CD14-positive monocyte (primary cell): ENCODE results near the gene NUDT6. TPM values are rescaled to one million over a fixed set of nuclear protein-coding genes. Genes with fewer than 3 reads are reported as not detected.

Experiments used
- DNase-seq, 3 donors: peaks; one replicate each; pipeline ENCODE4 v3.0.0-alpha.2; 2011 to 2022
- H2AFZ ChIP-seq: 2 replicates; pipeline ENCODE4 v1.6.0; 2012; ENCODE audit warnings: mild to moderate bottlenecking, low read depth, low read length, inconsistent platforms; ENCODE audit not compliant: insufficient read depth, poor library complexity, severe bottlenecking
- H3K27ac ChIP-seq, 2 donors: 1 replicate in 1 of 2; 2 replicates in 1 of 2; pipeline ENCODE4 v1.5.1; 2012 to 2013; ENCODE audit warnings: low read length in 2 of 2, control low read depth in 1 of 2, inconsistent platforms in 1 of 2, low read depth in 1 of 2, mild to moderate bottlenecking in 1 of 2
- H3K27me3 ChIP-seq, 2 donors: one replicate each; pipeline versions ENCODE4 v1.6.0 to v1.6.1; 2011 to 2013; ENCODE audit warnings: low read length in 2 of 2; ENCODE audit not compliant: control insufficient read depth in 2 of 2, insufficient read depth in 2 of 2
- H3K36me3 ChIP-seq, 2 donors: replicated peaks in 1 of 2; 1 replicate in 1 of 2; 2 replicates in 1 of 2; pipeline versions ENCODE4 v1.5.1 to v1.6.1; 2012 to 2013; ENCODE audit warnings: low read length in 2 of 2, control low read depth in 1 of 2, inconsistent platforms in 1 of 2, mild to moderate bottlenecking in 1 of 2; ENCODE audit not compliant: insufficient read depth in 2 of 2, control insufficient read depth in 1 of 2
- H3K4me1 ChIP-seq, 2 donors: 1 replicate in 1 of 2; 2 replicates in 1 of 2; pipeline versions ENCODE4 v1.5.1 to v1.6.1; 2012 to 2013; ENCODE audit warnings: low read length in 2 of 2, control low read depth in 1 of 2, inconsistent platforms in 1 of 2, mild to moderate bottlenecking in 1 of 2, moderate library complexity in 1 of 2; ENCODE audit not compliant: insufficient read depth in 2 of 2, control insufficient read depth in 1 of 2
- H3K4me2 ChIP-seq: replicated peaks from 2 replicates; pipeline ENCODE3; 2012; ENCODE audit warnings: low read length, moderate library complexity, mild to moderate bottlenecking; ENCODE audit not compliant: poor library complexity, severe bottlenecking; ENCODE audit errors: extremely low read depth
- H3K4me3 ChIP-seq, 3 experiments: fragments of 200-600 bp in 1 of 3; sonication (generic) in 1 of 3; replicated peaks in 1 of 3; 1 replicate in 2 of 3; 2 replicates in 1 of 3; pipeline ENCODE4 v1.5.1; 2011 to 2013; ENCODE audit warnings: low read length in 3 of 3, mild to moderate bottlenecking in 3 of 3, control low read depth in 2 of 3, low read depth in 2 of 3, inconsistent platforms in 1 of 3, moderate library complexity in 1 of 3
- H3K79me2 ChIP-seq: 2 replicates; pipeline ENCODE4 v1.6.0; 2012; ENCODE audit warnings: mild to moderate bottlenecking, control low read depth, inconsistent platforms, low read length, moderate library complexity; ENCODE audit not compliant: insufficient read depth
- H3K9ac ChIP-seq: 2 replicates; pipeline ENCODE4 v1.6.0; 2017; ENCODE audit warnings: low read length, mild to moderate bottlenecking; ENCODE audit not compliant: insufficient read depth, poor library complexity, severe bottlenecking
- H3K9me3 ChIP-seq, 2 donors: replicated peaks in 1 of 2; 1 replicate in 1 of 2; 2 replicates in 1 of 2; pipeline versions ENCODE4 v1.5.1 to v1.6.1; 2012 to 2013; ENCODE audit warnings: low read length in 2 of 2, control low read depth in 1 of 2; ENCODE audit not compliant: control insufficient read depth in 1 of 2, insufficient read depth in 1 of 2
- H4K20me1 ChIP-seq: 2 replicates; pipeline ENCODE4 v1.6.0; 2012; ENCODE audit warnings: mild to moderate bottlenecking, low read length, control low read depth, moderate library complexity; ENCODE audit not compliant: insufficient read depth
- H3K27ac Mint-ChIP-seq, 7 donors: one replicate each; pipeline ENCODE4 v1.8.0; 2020; ENCODE audit warnings: mild to moderate bottlenecking in 7 of 7, mixed read lengths in 7 of 7, moderate library complexity in 6 of 7, inconsistent platforms in 2 of 7
- H3K27me3 Mint-ChIP-seq, 3 donors: one replicate each; pipeline ENCODE4 v1.8.0; 2021 to 2022; ENCODE audit warnings: low read depth in 3 of 3, mild to moderate bottlenecking in 3 of 3, mixed read lengths in 3 of 3, moderate library complexity in 3 of 3, inconsistent platforms in 1 of 3
- H3K36me3 Mint-ChIP-seq, 2 donors: one replicate each; pipeline ENCODE4 v1.8.0; 2020; ENCODE audit warnings: mixed read lengths in 2 of 2, inconsistent platforms in 1 of 2, mild to moderate bottlenecking in 1 of 2
- H3K4me1 Mint-ChIP-seq: one replicate; pipeline ENCODE4 v1.8.0; 2020; ENCODE audit warnings: mild to moderate bottlenecking, mixed read lengths
- H3K4me3 Mint-ChIP-seq, 2 donors: one replicate each; pipeline ENCODE4 v1.8.0; 2020; ENCODE audit warnings: mild to moderate bottlenecking in 2 of 2, mixed read lengths in 2 of 2, moderate library complexity in 1 of 2
- H3K9me3 Mint-ChIP-seq, 7 donors: one replicate each; pipeline ENCODE4 v1.8.0; 2020 to 2022; ENCODE audit warnings: mixed read lengths in 7 of 7, mild to moderate bottlenecking in 6 of 7, moderate library complexity in 6 of 7, inconsistent platforms in 2 of 7
- intact Hi-C, 2 donors: fragments of 100-400 bp; cut with micrococcal nuclease; formaldehyde crosslinking; loops; one replicate each; pipeline versions ENCODE4 v1.15.0 to v1.15.1; 2023
- polyA plus RNA-seq, 3 donors: library from polyadenylated mRNA; depleted of rRNA in 1 of 3; unstranded in 2 of 3; stranded (reverse) in 1 of 3; fragments of 300-500 nt in 2 of 3; fragments of >200 nt in 1 of 3; fragmentation: Illumina TruSeq in 2 of 3; gene quantifications; 1 replicate in 2 of 3; 2 replicates in 1 of 3; pipeline ENCODE4 v1.2.3, GENCODE V29; 2012 to 2021
- TF ChIP-seq, protein P1 (sequence below): fragments of 200-600 bp; IDR thresholded peaks from one replicate; pipeline ENCODE4 v1.8.0; 2022; ENCODE audit warnings: antibody characterized with exemption, mild to moderate bottlenecking

Gene NUDT6
- polyA plus RNA-seq, 3 donors = 1.6 to 1.9 (median 1.6) TPM

DNA sequence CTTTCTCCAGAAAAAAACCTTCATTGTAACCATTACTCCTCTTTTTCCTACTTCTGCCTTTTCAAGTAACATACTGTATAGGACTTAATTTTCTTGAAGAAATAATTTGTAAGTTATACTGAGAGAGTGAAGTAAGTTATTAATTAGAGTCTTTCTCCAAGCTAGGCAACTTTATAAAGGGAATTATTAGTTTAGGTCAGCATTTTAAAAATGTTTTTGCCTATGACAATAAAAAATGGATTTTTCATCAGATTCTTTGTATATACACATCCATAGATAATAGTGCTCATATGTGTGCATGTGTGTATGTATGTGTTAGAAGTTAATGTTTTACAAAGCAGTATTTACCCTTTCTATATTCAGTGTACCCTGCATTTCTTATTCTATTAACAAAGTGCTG is 10.4 kb upstream of the NUDT6 start:
- TF ChIP-seq, protein P1, sequence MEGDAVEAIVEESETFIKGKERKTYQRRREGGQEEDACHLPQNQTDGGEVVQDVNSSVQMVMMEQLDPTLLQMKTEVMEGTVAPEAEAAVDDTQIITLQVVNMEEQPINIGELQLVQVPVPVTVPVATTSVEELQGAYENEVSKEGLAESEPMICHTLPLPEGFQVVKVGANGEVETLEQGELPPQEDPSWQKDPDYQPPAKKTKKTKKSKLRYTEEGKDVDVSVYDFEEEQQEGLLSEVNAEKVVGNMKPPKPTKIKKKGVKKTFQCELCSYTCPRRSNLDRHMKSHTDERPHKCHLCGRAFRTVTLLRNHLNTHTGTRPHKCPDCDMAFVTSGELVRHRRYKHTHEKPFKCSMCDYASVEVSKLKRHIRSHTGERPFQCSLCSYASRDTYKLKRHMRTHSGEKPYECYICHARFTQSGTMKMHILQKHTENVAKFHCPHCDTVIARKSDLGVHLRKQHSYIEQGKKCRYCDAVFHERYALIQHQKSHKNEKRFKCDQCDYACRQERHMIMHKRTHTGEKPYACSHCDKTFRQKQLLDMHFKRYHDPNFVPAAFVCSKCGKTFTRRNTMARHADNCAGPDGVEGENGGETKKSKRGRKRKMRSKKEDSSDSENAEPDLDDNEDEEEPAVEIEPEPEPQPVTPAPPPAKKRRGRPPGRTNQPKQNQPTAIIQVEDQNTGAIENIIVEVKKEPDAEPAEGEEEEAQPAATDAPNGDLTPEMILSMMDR = no peak
- intact Hi-C loops = no loop called here
- Mint-ChIP-seq H3K4me3 (no peak overlapping the region), H3K27me3 (no peaks in the 10 kb centered on the region), H3K9me3 (no peaks in the 10 kb centered on the region), H3K4me1 (no peaks in the 10 kb centered on the region), H3K27ac (no peak overlapping the region), H3K36me3 (peaks cover 31 to 41% of the 10 kb centered on the region in 2 donors)
- Histone ChIP-seq H3K27me3 (no peaks in the 10 kb centered on the region), H2AFZ (no peak overlapping the region), H3K4me1 (no peaks in the 10 kb centered on the region), H3K27ac (no peak overlapping the region), H3K4me2 (no peak overlapping the region), H3K79me2 (no peaks in the 10 kb centered on the region), H4K20me1 (no peaks in the 10 kb centered on the region), H3K36me3 (peaks cover 22 to 55% of the 10 kb centered on the region in 2 donors), H3K9ac (no peak overlapping the region), H3K9me3 (no peaks in the 10 kb centered on the region), H3K4me3 (no peak overlapping the region)
- DNase-seq = no peak

DNA sequence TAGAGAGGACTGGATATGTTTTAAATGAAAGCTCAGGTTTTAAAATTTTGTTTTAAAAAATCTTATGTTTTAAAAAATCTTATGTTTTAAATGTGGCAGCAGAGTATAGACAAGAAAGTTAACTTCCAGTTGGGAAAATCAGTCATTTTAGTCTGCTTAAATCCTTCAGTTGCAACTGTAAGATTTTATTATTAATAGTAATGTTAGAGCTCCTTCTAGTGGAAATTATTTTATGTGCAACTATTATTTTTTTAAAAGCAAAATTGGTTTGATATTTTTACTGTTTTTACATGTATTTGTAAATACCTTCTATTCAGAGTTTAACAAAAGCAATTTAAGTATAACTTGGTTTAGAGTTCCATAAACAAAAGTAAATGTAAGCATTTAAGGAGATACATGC is 8.5 kb upstream of the NUDT6 start:
- Histone ChIP-seq H3K9ac (no peak overlapping the region), H4K20me1 (no peaks in the 10 kb centered on the region), H3K79me2 (peaks cover 3% of the 10 kb centered on the region), H3K4me3 (no peak overlapping the region), H3K27ac (no peak overlapping the region), H3K4me1 (no peaks in the 10 kb centered on the region), H2AFZ (no peak overlapping the region), H3K4me2 (no peak overlapping the region), H3K36me3 (peaks cover 20 to 48% of the 10 kb centered on the region in 2 donors), H3K27me3 (no peaks in the 10 kb centered on the region), H3K9me3 (no peaks in the 10 kb centered on the region)
- DNase-seq = peak in 1 of 3 donors; percentile 34
- H3K36me3 Mint-ChIP-seq = peaks cover 23 to 30% of the 10 kb centered on the region in 2 donors
- no peak overlapping the region for H3K27ac Mint-ChIP-seq
- TF ChIP-seq, protein P1 = peak; percentile 79
- H3K4me3 Mint-ChIP-seq = no peak overlapping the region
- H3K9me3 Mint-ChIP-seq = no peaks in the 10 kb centered on the region
- H3K4me1 Mint-ChIP-seq = no peaks in the 10 kb centered on the region
- intact Hi-C loops = no loop called here
- no peaks in the 10 kb centered on the region for H3K27me3 Mint-ChIP-seq
